ENCODE measurements around the gene TANGO2. TPM values are rescaled to one million over a fixed set of nuclear protein-coding genes. Genes with fewer than 3 reads are reported as not detected.
A peak's percentile ranks its signal among the peaks of the same experiment; 100 is the strongest.

The TANGO2 gene
- total and polyA plus RNA-seq, 9 of the 15 experiments (the other 6 are each of a cell fraction or from before 2014, with no cell fraction given), result 15.5 to 94.9 (median 70.1) TPM

DNA sequence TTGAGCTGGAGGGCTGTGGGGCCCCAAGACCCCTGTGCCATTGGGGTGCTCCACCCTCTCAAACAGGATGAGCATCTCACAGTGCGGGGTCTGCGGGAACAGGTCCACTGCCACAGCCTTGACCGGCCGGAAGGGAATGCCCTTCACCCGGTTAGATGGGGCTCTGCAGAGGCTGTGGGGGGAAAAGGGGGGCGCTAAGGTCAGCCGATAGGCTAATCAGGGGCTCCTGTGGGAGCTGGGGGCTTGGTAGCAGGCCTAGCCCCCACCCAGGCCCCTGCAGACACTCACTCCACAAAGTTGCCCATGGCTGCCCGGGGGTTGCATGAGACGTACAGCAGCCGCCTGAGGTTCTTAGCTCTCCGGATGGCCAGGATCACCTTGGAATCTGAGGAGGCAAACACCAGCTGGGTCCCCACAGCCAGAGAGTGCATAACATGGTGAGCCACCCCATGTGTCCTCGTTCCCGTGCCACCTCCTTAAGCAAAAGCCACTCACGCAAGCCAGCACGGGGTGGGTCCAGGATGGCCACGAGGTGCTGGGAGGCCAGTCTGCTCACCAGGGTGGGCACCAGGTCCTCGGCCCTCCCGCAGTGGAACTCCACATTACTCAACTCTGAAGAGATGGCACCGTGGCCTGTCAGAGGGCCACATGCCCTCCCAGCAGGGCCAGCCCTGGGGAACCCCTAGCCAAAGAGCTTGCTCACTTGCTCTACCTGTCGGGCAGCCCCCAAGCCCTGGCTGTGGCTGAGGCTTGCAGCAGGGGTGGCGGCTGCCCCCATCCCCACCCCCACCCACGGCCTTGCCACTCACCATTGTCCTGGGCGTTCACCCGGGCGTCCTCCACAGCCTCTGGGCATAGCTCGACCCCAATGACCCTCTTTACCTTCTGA lies 92.0 kb downstream of the TANGO2 start (continued):
- TF ChIP-seq, protein P1, sequence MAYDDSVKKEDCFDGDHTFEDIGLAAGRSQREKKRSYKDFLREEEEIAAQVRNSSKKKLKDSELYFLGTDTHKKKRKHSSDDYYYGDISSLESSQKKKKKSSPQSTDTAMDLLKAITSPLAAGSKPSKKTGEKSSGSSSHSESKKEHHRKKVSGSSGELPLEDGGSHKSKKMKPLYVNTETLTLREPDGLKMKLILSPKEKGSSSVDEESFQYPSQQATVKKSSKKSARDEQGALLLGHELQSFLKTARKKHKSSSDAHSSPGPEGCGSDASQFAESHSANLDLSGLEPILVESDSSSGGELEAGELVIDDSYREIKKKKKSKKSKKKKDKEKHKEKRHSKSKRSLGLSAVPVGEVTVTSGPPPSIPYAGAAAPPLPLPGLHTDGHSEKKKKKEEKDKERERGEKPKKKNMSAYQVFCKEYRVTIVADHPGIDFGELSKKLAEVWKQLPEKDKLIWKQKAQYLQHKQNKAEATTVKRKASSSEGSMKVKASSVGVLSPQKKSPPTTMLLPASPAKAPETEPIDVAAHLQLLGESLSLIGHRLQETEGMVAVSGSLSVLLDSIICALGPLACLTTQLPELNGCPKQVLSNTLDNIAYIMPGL (CRISPR knock-in tag; IDR thresholded peaks at IDR 0.05), result peak; percentile 29; the same call in 1 of the 2 replicates
- TF ChIP-seq, protein P2, sequence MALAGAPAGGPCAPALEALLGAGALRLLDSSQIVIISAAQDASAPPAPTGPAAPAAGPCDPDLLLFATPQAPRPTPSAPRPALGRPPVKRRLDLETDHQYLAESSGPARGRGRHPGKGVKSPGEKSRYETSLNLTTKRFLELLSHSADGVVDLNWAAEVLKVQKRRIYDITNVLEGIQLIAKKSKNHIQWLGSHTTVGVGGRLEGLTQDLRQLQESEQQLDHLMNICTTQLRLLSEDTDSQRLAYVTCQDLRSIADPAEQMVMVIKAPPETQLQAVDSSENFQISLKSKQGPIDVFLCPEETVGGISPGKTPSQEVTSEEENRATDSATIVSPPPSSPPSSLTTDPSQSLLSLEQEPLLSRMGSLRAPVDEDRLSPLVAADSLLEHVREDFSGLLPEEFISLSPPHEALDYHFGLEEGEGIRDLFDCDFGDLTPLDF (CRISPR knock-in tag; IDR thresholded peaks at IDR 0.05), result 0 out of 2 replicates have a peak, but pooled peaks have one; percentile 56
- TF ChIP-seq PHB (CRISPR knock-in tag; IDR thresholded peaks at IDR 0.05) (0 out of 2 replicates have a peak, but pooled peaks have one; percentile 3), ZNF324 (CRISPR knock-in tag; IDR thresholded peaks at IDR 0.05) (0 out of 2 replicates have a peak, but pooled peaks have one; percentile 0), HDAC6 (IDR thresholded peaks at IDR 0.05; ENCODE audit: low read depth, low read length) (peak; percentile 88; the same call in 1 of the 2 replicates), SETDB1 (IDR thresholded peaks at IDR 0.05; ENCODE audit: low read length) (peak; percentile 89), U2AF2 (optimal IDR thresholded peaks at IDR 0.05; ENCODE audit: low read depth, low read length) (no peak), RHOXF2B (CRISPR knock-in tag; conservative IDR thresholded peaks at IDR 0.05) (0 out of 2 replicates have a peak, but pooled peaks have one; percentile 39)
- TF ChIP-seq, protein P3, sequence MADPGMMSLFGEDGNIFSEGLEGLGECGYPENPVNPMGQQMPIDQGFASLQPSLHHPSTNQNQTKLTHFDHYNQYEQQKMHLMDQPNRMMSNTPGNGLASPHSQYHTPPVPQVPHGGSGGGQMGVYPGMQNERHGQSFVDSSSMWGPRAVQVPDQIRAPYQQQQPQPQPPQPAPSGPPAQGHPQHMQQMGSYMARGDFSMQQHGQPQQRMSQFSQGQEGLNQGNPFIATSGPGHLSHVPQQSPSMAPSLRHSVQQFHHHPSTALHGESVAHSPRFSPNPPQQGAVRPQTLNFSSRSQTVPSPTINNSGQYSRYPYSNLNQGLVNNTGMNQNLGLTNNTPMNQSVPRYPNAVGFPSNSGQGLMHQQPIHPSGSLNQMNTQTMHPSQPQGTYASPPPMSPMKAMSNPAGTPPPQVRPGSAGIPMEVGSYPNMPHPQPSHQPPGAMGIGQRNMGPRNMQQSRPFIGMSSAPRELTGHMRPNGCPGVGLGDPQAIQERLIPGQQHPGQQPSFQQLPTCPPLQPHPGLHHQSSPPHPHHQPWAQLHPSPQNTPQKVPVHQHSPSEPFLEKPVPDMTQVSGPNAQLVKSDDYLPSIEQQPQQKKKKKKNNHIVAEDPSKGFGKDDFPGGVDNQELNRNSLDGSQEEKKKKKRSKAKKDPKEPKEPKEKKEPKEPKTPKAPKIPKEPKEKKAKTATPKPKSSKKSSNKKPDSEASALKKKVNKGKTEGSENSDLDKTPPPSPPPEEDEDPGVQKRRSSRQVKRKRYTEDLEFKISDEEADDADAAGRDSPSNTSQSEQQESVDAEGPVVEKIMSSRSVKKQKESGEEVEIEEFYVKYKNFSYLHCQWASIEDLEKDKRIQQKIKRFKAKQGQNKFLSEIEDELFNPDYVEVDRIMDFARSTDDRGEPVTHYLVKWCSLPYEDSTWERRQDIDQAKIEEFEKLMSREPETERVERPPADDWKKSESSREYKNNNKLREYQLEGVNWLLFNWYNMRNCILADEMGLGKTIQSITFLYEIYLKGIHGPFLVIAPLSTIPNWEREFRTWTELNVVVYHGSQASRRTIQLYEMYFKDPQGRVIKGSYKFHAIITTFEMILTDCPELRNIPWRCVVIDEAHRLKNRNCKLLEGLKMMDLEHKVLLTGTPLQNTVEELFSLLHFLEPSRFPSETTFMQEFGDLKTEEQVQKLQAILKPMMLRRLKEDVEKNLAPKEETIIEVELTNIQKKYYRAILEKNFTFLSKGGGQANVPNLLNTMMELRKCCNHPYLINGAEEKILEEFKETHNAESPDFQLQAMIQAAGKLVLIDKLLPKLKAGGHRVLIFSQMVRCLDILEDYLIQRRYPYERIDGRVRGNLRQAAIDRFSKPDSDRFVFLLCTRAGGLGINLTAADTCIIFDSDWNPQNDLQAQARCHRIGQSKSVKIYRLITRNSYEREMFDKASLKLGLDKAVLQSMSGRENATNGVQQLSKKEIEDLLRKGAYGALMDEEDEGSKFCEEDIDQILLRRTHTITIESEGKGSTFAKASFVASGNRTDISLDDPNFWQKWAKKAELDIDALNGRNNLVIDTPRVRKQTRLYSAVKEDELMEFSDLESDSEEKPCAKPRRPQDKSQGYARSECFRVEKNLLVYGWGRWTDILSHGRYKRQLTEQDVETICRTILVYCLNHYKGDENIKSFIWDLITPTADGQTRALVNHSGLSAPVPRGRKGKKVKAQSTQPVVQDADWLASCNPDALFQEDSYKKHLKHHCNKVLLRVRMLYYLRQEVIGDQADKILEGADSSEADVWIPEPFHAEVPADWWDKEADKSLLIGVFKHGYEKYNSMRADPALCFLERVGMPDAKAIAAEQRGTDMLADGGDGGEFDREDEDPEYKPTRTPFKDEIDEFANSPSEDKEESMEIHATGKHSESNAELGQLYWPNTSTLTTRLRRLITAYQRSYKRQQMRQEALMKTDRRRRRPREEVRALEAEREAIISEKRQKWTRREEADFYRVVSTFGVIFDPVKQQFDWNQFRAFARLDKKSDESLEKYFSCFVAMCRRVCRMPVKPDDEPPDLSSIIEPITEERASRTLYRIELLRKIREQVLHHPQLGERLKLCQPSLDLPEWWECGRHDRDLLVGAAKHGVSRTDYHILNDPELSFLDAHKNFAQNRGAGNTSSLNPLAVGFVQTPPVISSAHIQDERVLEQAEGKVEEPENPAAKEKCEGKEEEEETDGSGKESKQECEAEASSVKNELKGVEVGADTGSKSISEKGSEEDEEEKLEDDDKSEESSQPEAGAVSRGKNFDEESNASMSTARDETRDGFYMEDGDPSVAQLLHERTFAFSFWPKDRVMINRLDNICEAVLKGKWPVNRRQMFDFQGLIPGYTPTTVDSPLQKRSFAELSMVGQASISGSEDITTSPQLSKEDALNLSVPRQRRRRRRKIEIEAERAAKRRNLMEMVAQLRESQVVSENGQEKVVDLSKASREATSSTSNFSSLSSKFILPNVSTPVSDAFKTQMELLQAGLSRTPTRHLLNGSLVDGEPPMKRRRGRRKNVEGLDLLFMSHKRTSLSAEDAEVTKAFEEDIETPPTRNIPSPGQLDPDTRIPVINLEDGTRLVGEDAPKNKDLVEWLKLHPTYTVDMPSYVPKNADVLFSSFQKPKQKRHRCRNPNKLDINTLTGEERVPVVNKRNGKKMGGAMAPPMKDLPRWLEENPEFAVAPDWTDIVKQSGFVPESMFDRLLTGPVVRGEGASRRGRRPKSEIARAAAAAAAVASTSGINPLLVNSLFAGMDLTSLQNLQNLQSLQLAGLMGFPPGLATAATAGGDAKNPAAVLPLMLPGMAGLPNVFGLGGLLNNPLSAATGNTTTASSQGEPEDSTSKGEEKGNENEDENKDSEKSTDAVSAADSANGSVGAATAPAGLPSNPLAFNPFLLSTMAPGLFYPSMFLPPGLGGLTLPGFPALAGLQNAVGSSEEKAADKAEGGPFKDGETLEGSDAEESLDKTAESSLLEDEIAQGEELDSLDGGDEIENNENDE (IDR thresholded peaks at IDR 0.05; ENCODE audit: low read depth, low read length), result peak; percentile 21
- TF ChIP-seq, protein P4, sequence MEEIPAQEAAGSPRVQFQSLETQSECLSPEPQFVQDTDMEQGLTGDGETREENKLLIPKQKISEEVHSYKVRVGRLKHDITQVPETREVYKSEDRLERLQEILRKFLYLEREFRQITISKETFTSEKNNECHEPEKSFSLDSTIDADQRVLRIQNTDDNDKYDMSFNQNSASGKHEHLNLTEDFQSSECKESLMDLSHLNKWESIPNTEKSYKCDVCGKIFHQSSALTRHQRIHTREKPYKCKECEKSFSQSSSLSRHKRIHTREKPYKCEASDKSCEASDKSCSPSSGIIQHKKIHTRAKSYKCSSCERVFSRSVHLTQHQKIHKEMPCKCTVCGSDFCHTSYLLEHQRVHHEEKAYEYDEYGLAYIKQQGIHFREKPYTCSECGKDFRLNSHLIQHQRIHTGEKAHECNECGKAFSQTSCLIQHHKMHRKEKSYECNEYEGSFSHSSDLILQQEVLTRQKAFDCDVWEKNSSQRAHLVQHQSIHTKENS (CRISPR knock-in tag; IDR thresholded peaks at IDR 0.05), result no peak

Data from K562 (cell line).